AG08395 (cell line): Measurements from ENCODE around the gene NOC4L.

Experiments used
- DNase-seq: peaks from one replicate; pipeline ENCODE4 v3.0.0; 2012; ENCODE audit warnings: mixed read lengths, low spot score

NOC4L gene

GRCh38 chr12:132197581-132198354 lies 53.5 kb downstream of the NOC4L start:
- DNase-seq, result no peak

GRCh38 chr12:132199101-132199500 lies 54.8 kb downstream of the NOC4L start:
- no peak for DNase-seq

GRCh38 chr12:132199526-132200319 lies 55.5 kb downstream of the NOC4L start:
- no peak for DNase-seq

GRCh38 chr12:132200800-132201199 lies 56.5 kb downstream of the NOC4L start:
- no peak for DNase-seq

GRCh38 chr12:132201391-132202120 lies 57.3 kb downstream of the NOC4L start:
- no peak for DNase-seq
